Hepatocyte (in vitro differentiated cells): Measurements from ENCODE around the gene ANKS1B. TPM values are rescaled to one million over a fixed set of nuclear protein-coding genes. Genes with fewer than 3 reads are reported as not detected.

Experiments
- DNase-seq: peaks from one replicate; pipeline ENCODE4 v3.0.0-alpha.2; 2016; ENCODE audit warnings: low spot score
- H2AFZ ChIP-seq: fragments of 200-600 bp; sonication (generic); 2 replicates; pipeline ENCODE4 v1.6.0; 2016; ENCODE audit warnings: antibody characterized with exemption, mild to moderate bottlenecking
- H3K27ac ChIP-seq: fragments of 200-600 bp; sonication (generic); 2 replicates; pipeline ENCODE4 v1.5.1; 2016; ENCODE audit warnings: mild to moderate bottlenecking
- H3K27me3 ChIP-seq: fragments of 200-600 bp; sonication (generic); 2 replicates; pipeline ENCODE4 v1.6.1; 2016
- H3K36me3 ChIP-seq: fragments of 200-600 bp; sonication (generic); replicated peaks from 2 replicates; pipeline ENCODE4 v1.5.1; 2016; ENCODE audit warnings: low read depth; ENCODE audit not compliant: insufficient read depth
- H3K4me1 ChIP-seq: fragments of 200-600 bp; sonication (generic); 2 replicates; pipeline ENCODE4 v1.5.1; 2016; ENCODE audit warnings: mild to moderate bottlenecking, moderate library complexity; ENCODE audit not compliant: insufficient read depth
- H3K4me2 ChIP-seq: fragments of 200-600 bp; sonication (generic); 2 replicates; pipeline ENCODE4 v1.6.0; 2016
- H3K4me3 ChIP-seq: fragments of 200-600 bp; sonication (generic); 2 replicates; pipeline ENCODE4 v1.5.1; 2016; ENCODE audit warnings: mild to moderate bottlenecking
- H3K79me2 ChIP-seq: fragments of 200-600 bp; sonication (generic); 2 replicates; pipeline ENCODE4 v1.6.0; 2017; ENCODE audit warnings: mild to moderate bottlenecking
- H3K9me2 ChIP-seq: fragments of 200-600 bp; sonication (generic); replicated peaks from 2 replicates; pipeline ENCODE4 v1.6.0; 2017; ENCODE audit warnings: mild to moderate bottlenecking; ENCODE audit not compliant: insufficient read depth
- H3K9me3 ChIP-seq: fragments of 200-600 bp; sonication (generic); 2 replicates; pipeline ENCODE4 v1.5.1; 2016; ENCODE audit warnings: low read depth, mild to moderate bottlenecking
- H4K20me1 ChIP-seq: fragments of 200-600 bp; sonication (generic); 2 replicates; pipeline ENCODE4 v1.6.0; 2016; ENCODE audit warnings: mild to moderate bottlenecking; ENCODE audit not compliant: insufficient read depth, poor library complexity, severe bottlenecking
- EZH2 ChIP-seq: fragments of 200-600 bp; sonication (generic); IDR thresholded peaks from 2 replicates; pipeline ENCODE4 v1.6.1; 2016; ENCODE audit warnings: antibody characterized with exemption, mild to moderate bottlenecking, borderline replicate concordance
- EZH2phosphoT487 ChIP-seq: fragments of 200-600 bp; sonication (generic); IDR thresholded peaks from one replicate; pipeline ENCODE4 v1.6.1; 2018; ENCODE audit warnings: antibody characterized with exemption, mild to moderate bottlenecking, low read depth, moderate library complexity; ENCODE audit not compliant: unreplicated experiment, severe bottlenecking
- WGBS: methylation state at CpG from one replicate; pipeline ENCODE4 v1.1.6; 2016; ENCODE audit warnings: low lambda C conversion rate; ENCODE audit errors: missing lambda C conversion rate; 5-methylcytosine and 5-hydroxymethylcytosine counted together
- polyA plus RNA-seq: library from polyadenylated mRNA; unstranded; fragments of >200 nt; fragmentation: Nextera tagmentation; extraction: Ambion mirVana; gene quantifications from 2 replicates; pipeline ENCODE4 v1.2.1, GENCODE V29; 2016
- total RNA-seq: library from RNA; depleted of rRNA; stranded (reverse); fragments of >200 nt; gene quantifications from 2 replicates; pipeline ENCODE4 v1.2.3, GENCODE V29; 2014
- TF ChIP-seq, protein P1 (sequence below): fragments of 200-600 bp; sonication (generic); IDR thresholded peaks from 2 replicates; pipeline ENCODE4 v1.5.1; 2016; ENCODE audit warnings: antibody characterized with exemption, mild to moderate bottlenecking; ENCODE audit not compliant: poor library complexity

The ANKS1B gene
- total and polyA plus RNA-seq, 2 experiments from 2014 or later = 1.6 to 2.2 TPM

GRCh38 chr12:99620159-99620479, 364.6 kb downstream of the ANKS1B start:
- Histone ChIP-seq H3K4me2 (no peak overlapping the region), H4K20me1 (no peaks in the 10 kb centered on the region), H3K27me3 (no peaks in the 10 kb centered on the region), H3K27ac (no peak overlapping the region), H3K9me2 (no peaks in the 10 kb centered on the region), H3K79me2 (no peaks in the 10 kb centered on the region), H3K36me3 (no peaks in the 10 kb centered on the region), H3K4me1 (no peaks in the 10 kb centered on the region), H3K9me3 (no peaks in the 10 kb centered on the region), H3K4me3 (no peak overlapping the region), H2AFZ (no peak overlapping the region)
- no peak for DNase-seq
- TF ChIP-seq EZH2phosphoT487 = no peak
- TF ChIP-seq EZH2 = no peak
- TF ChIP-seq, protein P1, sequence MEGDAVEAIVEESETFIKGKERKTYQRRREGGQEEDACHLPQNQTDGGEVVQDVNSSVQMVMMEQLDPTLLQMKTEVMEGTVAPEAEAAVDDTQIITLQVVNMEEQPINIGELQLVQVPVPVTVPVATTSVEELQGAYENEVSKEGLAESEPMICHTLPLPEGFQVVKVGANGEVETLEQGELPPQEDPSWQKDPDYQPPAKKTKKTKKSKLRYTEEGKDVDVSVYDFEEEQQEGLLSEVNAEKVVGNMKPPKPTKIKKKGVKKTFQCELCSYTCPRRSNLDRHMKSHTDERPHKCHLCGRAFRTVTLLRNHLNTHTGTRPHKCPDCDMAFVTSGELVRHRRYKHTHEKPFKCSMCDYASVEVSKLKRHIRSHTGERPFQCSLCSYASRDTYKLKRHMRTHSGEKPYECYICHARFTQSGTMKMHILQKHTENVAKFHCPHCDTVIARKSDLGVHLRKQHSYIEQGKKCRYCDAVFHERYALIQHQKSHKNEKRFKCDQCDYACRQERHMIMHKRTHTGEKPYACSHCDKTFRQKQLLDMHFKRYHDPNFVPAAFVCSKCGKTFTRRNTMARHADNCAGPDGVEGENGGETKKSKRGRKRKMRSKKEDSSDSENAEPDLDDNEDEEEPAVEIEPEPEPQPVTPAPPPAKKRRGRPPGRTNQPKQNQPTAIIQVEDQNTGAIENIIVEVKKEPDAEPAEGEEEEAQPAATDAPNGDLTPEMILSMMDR = no peak

DNA sequence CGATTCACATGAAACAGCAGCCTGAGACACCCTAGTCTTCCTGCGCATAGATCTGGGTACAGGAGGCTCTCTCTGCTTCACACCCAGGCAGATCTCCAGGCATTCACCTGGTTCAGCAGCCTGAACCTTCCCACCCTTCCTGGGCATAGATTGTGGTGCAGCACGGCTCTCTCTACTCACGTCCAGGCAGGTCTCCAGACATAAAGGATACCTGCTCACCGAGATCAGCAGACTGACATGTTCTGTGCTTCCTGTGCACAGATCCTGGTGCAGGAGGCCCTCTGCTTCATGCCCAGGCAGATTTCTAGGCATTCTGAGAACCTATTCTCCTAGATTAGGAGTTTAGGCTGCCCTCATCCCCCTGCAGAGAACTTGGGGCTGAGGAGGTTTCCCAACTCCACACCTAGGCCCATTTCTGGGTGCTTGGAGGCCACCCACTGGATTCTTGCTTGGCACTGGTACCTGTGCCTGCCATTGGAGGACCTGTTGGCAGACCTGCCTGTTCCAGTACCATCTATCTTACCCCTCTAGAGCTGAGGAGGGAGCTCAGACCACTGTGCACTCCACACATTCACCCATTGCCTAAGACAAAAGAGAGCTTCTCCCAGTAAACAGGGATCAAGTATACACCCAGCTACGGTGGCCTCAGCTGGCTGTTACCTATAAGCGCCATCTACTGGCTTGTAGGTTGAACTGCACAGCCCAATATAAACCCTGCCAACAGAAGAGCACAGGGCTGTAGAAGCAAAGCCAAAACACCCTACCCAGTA, 365.2 kb downstream of the ANKS1B start:
- Histone ChIP-seq H3K4me1 (no peaks in the 10 kb centered on the region), H3K79me2 (no peaks in the 10 kb centered on the region), H2AFZ (no peak overlapping the region), H3K27me3 (no peaks in the 10 kb centered on the region), H3K9me3 (no peaks in the 10 kb centered on the region), H4K20me1 (no peaks in the 10 kb centered on the region), H3K4me3 (no peak overlapping the region), H3K36me3 (no peaks in the 10 kb centered on the region), H3K4me2 (no peak overlapping the region), H3K27ac (no peak overlapping the region), H3K9me2 (no peaks in the 10 kb centered on the region)
- TF ChIP-seq EZH2 = no peak
- TF ChIP-seq, protein P1 = peak; percentile 44
- DNase-seq = peak; percentile 33
- WGBS = 66% methylated on average over 7 of the region's 7 CpGs

DNA sequence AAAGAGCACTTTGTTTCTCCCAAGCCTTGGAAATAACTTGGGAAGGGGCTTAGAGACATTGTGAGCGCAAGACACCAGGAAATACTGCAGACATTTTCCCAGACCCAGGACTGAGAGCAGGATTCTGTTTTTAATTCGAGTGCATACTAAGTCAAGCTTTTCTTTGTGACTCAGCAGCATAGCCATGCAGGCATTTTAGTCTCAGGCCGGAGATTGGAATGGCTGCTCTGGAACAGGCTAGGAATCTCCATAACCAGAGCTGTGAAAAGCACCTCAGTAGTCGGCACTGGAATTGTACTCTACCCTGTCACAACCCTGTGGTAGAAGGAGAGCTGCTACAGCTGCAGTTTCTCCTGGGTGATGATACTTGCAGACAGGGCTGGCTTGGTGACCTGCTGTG, 366.1 kb downstream of the ANKS1B start:
- Histone ChIP-seq H3K36me3 (no peaks in the 10 kb centered on the region), H3K9me2 (no peaks in the 10 kb centered on the region), H3K4me3 (no peak overlapping the region), H2AFZ (no peak overlapping the region), H4K20me1 (no peaks in the 10 kb centered on the region), H3K4me1 (no peaks in the 10 kb centered on the region), H3K9me3 (no peaks in the 10 kb centered on the region), H3K79me2 (no peaks in the 10 kb centered on the region), H3K27me3 (no peaks in the 10 kb centered on the region), H3K27ac (no peak overlapping the region), H3K4me2 (no peak overlapping the region)
- no peak for DNase-seq
- 83% methylated on average over 4 of the region's 4 CpGs for WGBS
- TF ChIP-seq, protein P1 = no peak
- TF ChIP-seq EZH2phosphoT487 (no peak), EZH2 (no peak)

DNA sequence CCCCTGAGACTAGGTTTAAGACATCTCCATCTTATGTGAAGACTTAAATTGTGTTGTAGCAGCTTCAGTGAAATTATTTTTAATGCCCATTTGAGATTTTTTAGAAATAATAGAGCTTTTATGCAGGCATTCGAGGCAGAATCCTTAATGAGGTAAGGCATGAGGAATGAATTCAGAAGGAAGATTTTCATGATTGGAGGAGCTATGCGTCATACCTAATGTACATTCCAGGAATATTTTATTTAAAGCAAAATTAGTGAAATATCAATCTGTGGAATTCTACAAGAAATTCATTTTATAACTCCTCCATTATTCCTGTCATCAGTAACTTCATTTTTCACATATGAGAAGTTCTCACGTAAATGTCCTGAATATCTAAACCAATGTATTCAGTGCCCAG, 373.1 kb downstream of the ANKS1B start:
- no peaks in the 10 kb centered on the region for H3K4me1 ChIP-seq
- H3K4me3 ChIP-seq = no peak overlapping the region
- no peak overlapping the region for H2AFZ ChIP-seq
- 95% methylated on average over 3 of the region's 3 CpGs for WGBS
- no peak overlapping the region for H3K27ac ChIP-seq
- no peaks in the 10 kb centered on the region for H3K9me2 ChIP-seq
- H3K79me2 ChIP-seq = no peaks in the 10 kb centered on the region
- no peak for DNase-seq
- H4K20me1 ChIP-seq = no peaks in the 10 kb centered on the region
- TF ChIP-seq, protein P1 = no peak
- TF ChIP-seq EZH2phosphoT487 = no peak
- no peak for TF ChIP-seq EZH2
- no peaks in the 10 kb centered on the region for H3K27me3 ChIP-seq
- H3K9me3 ChIP-seq = no peaks in the 10 kb centered on the region
- no peaks in the 10 kb centered on the region for H3K36me3 ChIP-seq
- no peak overlapping the region for H3K4me2 ChIP-seq
